H1 (cell line): ENCODE data around the gene SLC39A11. TPM values are rescaled to one million over a fixed set of nuclear protein-coding genes. Genes with fewer than 3 reads are reported as not detected.

Experiments
- CTCF ChIA-PET: fragments of 300-600 bp; sonication (Branson Sonifier 250); formaldehyde crosslinking; loops from one replicate; lab custom pipeline; 2021; ENCODE audit not compliant: partially characterized antibody; lab: Charles Lee
- POLR2A ChIA-PET: fragments of 300-600 bp; sonication (Branson Sonifier 250); formaldehyde crosslinking; loops from one replicate; lab custom pipeline; 2021; ENCODE audit warnings: inconsistent platforms; ENCODE audit not compliant: partially characterized antibody; lab: Charles Lee
- DNase-seq, 2 experiments: peaks; one replicate each; pipeline versions ENCODE4 v3.0.0 to v3.0.0-alpha.2; 2010 to 2022; ENCODE audit warnings: low spot score in 2 of 2, low read depth in 1 of 2, mixed read lengths in 1 of 2
- FAIRE-seq: peaks from 2 replicates; lab custom pipeline; 2011; peaks lifted over from hg19 to GRCh38; lab: Jason Lieb, UNC
- H2AFZ ChIP-seq: 2 replicates; pipeline ENCODE4 v1.8.1; 2012; ENCODE audit warnings: low read length, inconsistent platforms
- H2AK5ac ChIP-seq: 2 replicates; pipeline ENCODE4 v1.6.1; 2013; ENCODE audit warnings: low read depth, low read length
- H2BK120ac ChIP-seq: replicated peaks from 2 replicates; pipeline ENCODE3; 2013; ENCODE audit warnings: low read depth, low read length, inconsistent platforms
- H2BK12ac ChIP-seq: 2 replicates; pipeline ENCODE4 v1.6.1; 2013; ENCODE audit warnings: low read depth, low read length
- H2BK15ac ChIP-seq: 2 replicates; pipeline ENCODE4 v1.6.1; 2013; ENCODE audit warnings: low read length
- H2BK20ac ChIP-seq: 2 replicates; pipeline ENCODE4 v1.6.1; 2013; ENCODE audit warnings: low read length
- H2BK5ac ChIP-seq: 2 replicates; pipeline ENCODE4 v1.6.1; 2013; ENCODE audit warnings: low read depth, low read length
- H3K14ac ChIP-seq: 2 replicates; pipeline ENCODE4 v1.6.1; 2013; ENCODE audit warnings: inconsistent platforms; ENCODE audit not compliant: insufficient read length
- H3K18ac ChIP-seq: 2 replicates; pipeline ENCODE4 v1.6.1; 2013; ENCODE audit warnings: low read length; ENCODE audit errors: extremely low read depth
- H3K23ac ChIP-seq: 2 replicates; pipeline ENCODE4 v1.6.1; 2013; ENCODE audit warnings: inconsistent platforms; ENCODE audit not compliant: insufficient read length
- H3K23me2 ChIP-seq: 2 replicates; pipeline ENCODE4 v1.6.1; 2013; ENCODE audit warnings: low read depth, low read length
- H3K27ac ChIP-seq: 2 replicates; pipeline ENCODE4 v1.6.1; 2011; ENCODE audit warnings: low read depth, low read length, inconsistent platforms
- H3K27me3 ChIP-seq, 4 experiments: replicated peaks in 1 of 4; 1 replicate in 1 of 4; 2 replicates in 3 of 4; pipeline versions ENCODE4 v1.6.1 to v1.8.1; 2011 to 2013; ENCODE audit warnings: low read length in 3 of 4, mild to moderate bottlenecking in 3 of 4, inconsistent platforms in 2 of 4, mixed read lengths in 2 of 4, moderate library complexity in 1 of 4; ENCODE audit not compliant: control insufficient read depth in 3 of 4, insufficient read depth in 3 of 4; ENCODE audit errors: extremely low read depth in 1 of 4
- H3K36me3 ChIP-seq, 4 experiments: 2 replicates each; pipeline versions ENCODE4 v1.6.1 to v1.8.1; 2011 to 2013; ENCODE audit warnings: mild to moderate bottlenecking in 4 of 4, low read length in 3 of 4, moderate library complexity in 2 of 4, control low read depth in 1 of 4, inconsistent platforms in 1 of 4; ENCODE audit not compliant: insufficient read depth in 4 of 4, control insufficient read depth in 2 of 4
- H3K4ac ChIP-seq: replicated peaks from 2 replicates; pipeline ENCODE3; 2013; ENCODE audit warnings: low read length, low read depth, mixed read lengths, inconsistent platforms; ENCODE audit not compliant: insufficient read length
- H3K4me1 ChIP-seq, 4 experiments: replicated peaks in 1 of 4; 1 replicate in 1 of 4; 2 replicates in 3 of 4; pipeline versions ENCODE4 v1.6.1 to v1.8.1; 2011 to 2013; ENCODE audit warnings: low read length in 3 of 4, inconsistent platforms in 2 of 4, mixed read lengths in 1 of 4; ENCODE audit not compliant: insufficient read depth in 4 of 4, control insufficient read depth in 3 of 4
- H3K4me2 ChIP-seq, 2 experiments: 2 replicates each; pipeline versions ENCODE4 v1.6.1 to v1.8.1; 2011 to 2013; ENCODE audit warnings: low read depth in 2 of 2, low read length in 2 of 2, control low read depth in 1 of 2, inconsistent platforms in 1 of 2, mild to moderate bottlenecking in 1 of 2; ENCODE audit not compliant: insufficient read depth in 1 of 2
- H3K4me3 ChIP-seq, 4 experiments: fragments of 200-600, 300-600 bp in 1 of 4; sonication (generic), shearing (Covaris generic), sonication (Bioruptor Twin) in 1 of 4; 2 replicates each; pipeline versions ENCODE4 v1.5.1 to v1.8.1; 2011 to 2016; ENCODE audit warnings: low read length in 4 of 4, low read depth in 3 of 4, control low read depth in 2 of 4, inconsistent platforms in 2 of 4, mild to moderate bottlenecking in 2 of 4, mixed read lengths in 1 of 4, moderate library complexity in 1 of 4; ENCODE audit not compliant: insufficient read depth in 2 of 4; ENCODE audit errors: extremely low read depth in 1 of 4
- H3K56ac ChIP-seq: replicated peaks from 2 replicates; pipeline ENCODE3; 2013; ENCODE audit warnings: low read depth, mild to moderate bottlenecking, mixed read lengths, low read length, inconsistent platforms; ENCODE audit not compliant: insufficient read length
- H3K79me1 ChIP-seq: 2 replicates; pipeline ENCODE4 v1.6.1; 2013; ENCODE audit warnings: low read depth, low read length, control low read depth
- H3K79me2 ChIP-seq, 2 experiments: 2 replicates each; pipeline versions ENCODE4 v1.6.1 to v1.8.1; 2012 to 2013; ENCODE audit warnings: low read length in 2 of 2, mild to moderate bottlenecking in 2 of 2, inconsistent platforms in 1 of 2; ENCODE audit not compliant: insufficient read depth in 2 of 2, control insufficient read depth in 1 of 2
- H3K9ac ChIP-seq, 4 experiments: replicated peaks in 1 of 4; 1 replicate in 1 of 4; 2 replicates in 3 of 4; pipeline versions ENCODE4 v1.6.1 to v1.8.1; 2011 to 2013; ENCODE audit warnings: low read depth in 3 of 4, low read length in 3 of 4, control low read depth in 2 of 4, mild to moderate bottlenecking in 2 of 4, moderate library complexity in 2 of 4, inconsistent platforms in 1 of 4; ENCODE audit errors: extremely low read depth in 1 of 4
- H3K9me3 ChIP-seq, 2 experiments: 2 replicates each; pipeline versions ENCODE4 v1.6.1 to v1.8.1; 2012 to 2013; ENCODE audit warnings: mild to moderate bottlenecking in 2 of 2, moderate library complexity in 2 of 2, control low read depth in 1 of 2, inconsistent platforms in 1 of 2, low read depth in 1 of 2, low read length in 1 of 2, mixed read lengths in 1 of 2; ENCODE audit not compliant: insufficient read depth in 2 of 2
- H4K20me1 ChIP-seq, 2 experiments: replicated peaks in 1 of 2; 2 replicates each; pipeline versions ENCODE3 to v1.8.1; 2011 to 2013; ENCODE audit warnings: inconsistent platforms in 2 of 2, low read length in 2 of 2, mild to moderate bottlenecking in 1 of 2; ENCODE audit not compliant: insufficient read depth in 2 of 2, control insufficient read depth in 1 of 2
- H4K5ac ChIP-seq: 2 replicates; pipeline ENCODE4 v1.6.1; 2013; ENCODE audit warnings: low read length, low read depth, mixed read lengths, inconsistent platforms; ENCODE audit not compliant: insufficient read length
- H4K8ac ChIP-seq: 2 replicates; pipeline ENCODE4 v1.8.0; 2013; ENCODE audit warnings: mild to moderate bottlenecking, moderate library complexity, low read length, inconsistent platforms; ENCODE audit not compliant: insufficient read depth; ENCODE audit errors: extremely low read depth
- H4K91ac ChIP-seq: replicated peaks from 2 replicates; pipeline ENCODE3; 2013; ENCODE audit warnings: low read length, mixed read lengths, inconsistent platforms; ENCODE audit not compliant: insufficient read length
- ASH2L ChIP-seq: fragments of 200-600, 300-600 bp; sonication (generic); IDR thresholded peaks from one replicate; pipeline ENCODE4 v1.7.1; 2017; ENCODE audit warnings: low read length
- KDM5A ChIP-seq: fragments of 200-600 bp; IDR thresholded peaks from 2 replicates; pipeline ENCODE4 v1.7.1; 2012; ENCODE audit warnings: mild to moderate bottlenecking, low read length, inconsistent platforms, mixed read lengths
- PHF8 ChIP-seq: fragments of 200-600 bp; sonication (generic); conservative IDR thresholded peaks from 2 replicates; pipeline ENCODE4 v1.7.1; 2012; ENCODE audit warnings: low read depth, mild to moderate bottlenecking, inconsistent platforms, low read length, moderate library complexity
- SAP30 ChIP-seq: fragments of 300-600 bp; sonication (generic); IDR thresholded peaks from 2 replicates; pipeline ENCODE4 v1.7.1; 2012; ENCODE audit warnings: low read length, moderate library complexity, mild to moderate bottlenecking, inconsistent platforms; ENCODE audit not compliant: insufficient read depth, insufficient replicate concordance
- TAF1 ChIP-seq: IDR thresholded peaks from 2 replicates; pipeline ENCODE4 v1.6.1; 2011; ENCODE audit warnings: mild to moderate bottlenecking, low read depth, low read length
- WGBS, 2 experiments: shearing (Covaris generic) in 1 of 2; methylation state at CpG; one replicate each; pipeline versions ENCODE4 v1.1.6 to v1.1.7; 2013 to 2015; ENCODE audit warnings: low lambda C conversion rate in 2 of 2, mixed read lengths in 2 of 2, inconsistent platforms in 1 of 2, low coverage in 1 of 2, missing lambda C conversion rate in 1 of 2; ENCODE audit not compliant: insufficient replicate concordance in 2 of 2, insufficient coverage in 1 of 2, insufficient read length in 1 of 2; ENCODE audit errors: extremely low coverage in 1 of 2, missing lambda C conversion rate in 1 of 2; 5-methylcytosine and 5-hydroxymethylcytosine counted together
- polyA plus RNA-seq, 7 experiments: library from polyadenylated mRNA; depleted of rRNA in 3 of 7; stranded (reverse) in 5 of 7; unstranded in 2 of 7; fragments of >200 nt in 5 of 7; fragments of 200-250 nt in 2 of 7; gene quantifications; 1 replicate in 5 of 7; 2 replicates in 1 of 7; 4 replicates in 1 of 7; pipeline versions ENCODE4 v1.2.1 to v1.2.3, GENCODE V29; 2011 to 2013; ENCODE audit warnings: missing spikeins in 2 of 7, mixed read lengths in 2 of 7
- total RNA-seq: library from RNA; stranded (reverse); fragmentation: NEBNext Ultra II Directional; extraction: Animal tissue kit (Norgen Biotek cat#: 25700); gene quantifications from 2 replicates; pipeline ENCODE4 v1.2.1, GENCODE V29; 2021

Gene SLC39A11
- total and polyA plus RNA-seq, 2 of the 8 experiments (the other 6 are each of a cell fraction or from before 2014, with no cell fraction given) = 12.2 to 19.6 TPM

GRCh38 chr17:73020110-73020509 is 72.4 kb downstream of the SLC39A11 start:
- DNase-seq = no peak
- no peak overlapping the region for H4K91ac ChIP-seq
- ChIA-PET POLR2A (no interaction called here), CTCF (no interaction called here)
- no peak overlapping the region for H2BK20ac ChIP-seq
- H3K14ac ChIP-seq = no peak overlapping the region
- H3K27me3 ChIP-seq = no peaks in the 10 kb centered on the region
- H2BK15ac ChIP-seq = no peak overlapping the region
- H2BK12ac ChIP-seq = no peak overlapping the region
- H3K4me1 ChIP-seq = peaks cover 0 to under 1% (median 0%) of the 10 kb centered on the region in 4 experiments; a peak in 1 of 7 replicates
- H3K18ac ChIP-seq = no peak overlapping the region
- H2AFZ ChIP-seq = no peak overlapping the region
- H3K23ac ChIP-seq = no peak overlapping the region
- no peaks in the 10 kb centered on the region for H4K20me1 ChIP-seq
- no peaks in the 10 kb centered on the region for H3K79me2 ChIP-seq
- no peaks in the 10 kb centered on the region for H3K79me1 ChIP-seq
- H3K27ac ChIP-seq = no peak overlapping the region
- 82% methylated on average over 4 of the region's 4 CpGs; no CpG with 5 or more reads in 1 of the 2 experiments for WGBS, 2 experiments
- H2AK5ac ChIP-seq = no peak overlapping the region
- no peaks in the 10 kb centered on the region for H3K23me2 ChIP-seq
- no peak overlapping the region for H3K56ac ChIP-seq
- H4K8ac ChIP-seq = no peak overlapping the region
- no peak overlapping the region for H3K4ac ChIP-seq
- H2BK5ac ChIP-seq = no peak overlapping the region
- no peak overlapping the region for H3K9ac ChIP-seq
- FAIRE-seq = no peak
- H3K36me3 ChIP-seq = no peaks in the 10 kb centered on the region
- no peak overlapping the region for H3K4me2 ChIP-seq
- no peak overlapping the region for H2BK120ac ChIP-seq
- no peak overlapping the region for H4K5ac ChIP-seq
- H3K9me3 ChIP-seq = no peaks in the 10 kb centered on the region
- H3K4me3 ChIP-seq = no peak overlapping the region
- TF ChIP-seq PHF8 (no peak), SAP30 (no peak), TAF1 (no peak), KDM5A (no peak), ASH2L (no peak)
